HG02870 (cell line): Measurements from ENCODE around the gene CHRM4.

Experiments
- ATAC-seq: cut with Tn5 transposase; IDR thresholded peaks from one replicate; pipeline ENCODE4 v1.9.1; 2021; ENCODE audit warnings: mild to moderate bottlenecking, moderate library complexity; ENCODE audit not compliant: unreplicated experiment

Gene CHRM4

DNA sequence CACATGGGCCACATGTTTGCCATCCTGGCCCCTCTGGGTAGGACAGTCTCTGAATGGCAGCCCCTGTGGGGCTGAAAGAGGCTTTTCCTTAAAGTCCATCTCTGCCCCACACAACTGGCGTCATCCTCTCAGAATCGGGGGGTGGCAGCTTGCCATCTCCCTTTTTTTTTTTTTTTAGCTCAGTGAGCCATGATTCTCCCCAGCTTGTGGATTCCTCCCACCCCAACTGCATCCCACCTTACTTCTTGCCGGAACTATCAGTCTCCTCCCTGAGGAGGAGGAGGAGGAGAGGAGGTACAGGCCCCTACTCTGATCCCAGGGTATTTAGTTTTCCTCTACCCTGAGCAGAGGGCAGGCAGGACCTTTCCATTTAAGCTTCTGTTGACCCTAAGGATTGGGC lies 40.9 kb downstream of the CHRM4 start:
- no peak for ATAC-seq

DNA sequence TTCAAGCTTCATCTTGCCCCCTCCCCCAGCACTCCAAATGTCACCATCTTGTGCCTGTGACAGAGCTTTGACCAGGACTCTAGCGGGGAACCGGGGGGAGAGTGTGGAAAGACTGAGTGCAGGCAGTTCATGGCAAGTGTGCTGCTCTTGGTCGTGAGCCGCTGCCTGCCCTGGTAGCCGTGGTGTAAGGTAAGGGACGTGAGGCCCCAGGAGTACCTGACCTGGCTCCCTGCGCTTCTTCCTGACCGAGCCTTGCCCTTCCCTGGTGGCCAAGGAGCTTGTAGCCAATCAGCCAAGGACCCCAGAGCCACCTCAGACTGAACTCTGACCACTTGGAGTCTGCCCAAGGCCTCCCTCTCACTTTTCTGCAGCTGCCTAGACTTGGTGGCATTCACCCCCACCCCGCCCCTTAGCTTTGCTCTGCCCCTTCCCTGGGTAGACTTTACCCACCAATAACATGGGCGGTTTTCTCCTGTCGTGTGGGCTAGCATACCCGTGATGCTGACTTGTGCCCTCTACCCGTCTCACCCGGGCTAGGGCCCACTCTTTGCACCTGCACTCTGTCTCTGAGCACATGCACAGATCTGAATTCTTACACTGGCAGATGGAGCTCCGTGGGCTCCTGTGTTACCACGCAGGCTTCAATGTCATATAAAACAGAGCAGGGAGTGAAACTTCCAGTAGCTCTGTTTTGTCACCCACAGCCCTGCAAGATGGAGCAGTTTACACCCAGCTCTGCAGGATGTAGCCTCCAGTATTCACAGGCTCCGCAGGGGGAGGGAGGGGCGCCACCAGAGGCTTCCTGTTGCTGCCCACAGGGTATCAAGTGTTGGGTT lies 42.8 kb downstream of the CHRM4 start:
- no peak for ATAC-seq

DNA sequence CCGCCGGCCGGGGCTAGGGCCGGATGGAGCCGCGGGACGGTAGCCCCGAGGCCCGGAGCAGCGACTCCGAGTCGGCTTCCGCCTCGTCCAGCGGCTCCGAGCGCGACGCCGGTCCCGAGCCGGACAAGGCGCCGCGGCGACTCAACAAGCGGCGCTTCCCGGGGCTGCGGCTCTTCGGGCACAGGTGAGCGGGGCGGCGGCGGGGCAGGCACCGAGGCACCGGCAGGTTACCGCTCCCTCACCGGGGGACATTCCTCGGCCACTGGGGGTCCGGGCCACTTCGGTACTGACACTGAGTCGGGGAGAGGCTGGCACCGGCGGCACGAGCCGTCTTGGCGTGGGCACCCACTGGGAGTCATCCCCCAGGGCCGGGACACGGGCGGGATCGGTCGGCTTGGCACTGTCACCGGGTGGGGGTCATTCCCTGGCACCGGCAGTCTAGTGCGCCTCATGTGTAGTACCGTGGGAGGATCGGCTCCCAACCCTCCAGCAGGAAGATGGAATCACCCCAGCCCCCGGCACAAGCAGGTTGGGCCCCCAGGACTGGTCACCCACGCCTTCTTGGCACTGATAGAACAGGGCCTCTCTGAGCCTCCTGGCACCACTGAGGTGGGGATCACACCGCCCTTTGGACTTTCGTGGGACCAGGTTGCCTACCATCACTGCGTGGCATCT lies 43.8 kb downstream of the CHRM4 start:
- ATAC-seq: no peak

DNA sequence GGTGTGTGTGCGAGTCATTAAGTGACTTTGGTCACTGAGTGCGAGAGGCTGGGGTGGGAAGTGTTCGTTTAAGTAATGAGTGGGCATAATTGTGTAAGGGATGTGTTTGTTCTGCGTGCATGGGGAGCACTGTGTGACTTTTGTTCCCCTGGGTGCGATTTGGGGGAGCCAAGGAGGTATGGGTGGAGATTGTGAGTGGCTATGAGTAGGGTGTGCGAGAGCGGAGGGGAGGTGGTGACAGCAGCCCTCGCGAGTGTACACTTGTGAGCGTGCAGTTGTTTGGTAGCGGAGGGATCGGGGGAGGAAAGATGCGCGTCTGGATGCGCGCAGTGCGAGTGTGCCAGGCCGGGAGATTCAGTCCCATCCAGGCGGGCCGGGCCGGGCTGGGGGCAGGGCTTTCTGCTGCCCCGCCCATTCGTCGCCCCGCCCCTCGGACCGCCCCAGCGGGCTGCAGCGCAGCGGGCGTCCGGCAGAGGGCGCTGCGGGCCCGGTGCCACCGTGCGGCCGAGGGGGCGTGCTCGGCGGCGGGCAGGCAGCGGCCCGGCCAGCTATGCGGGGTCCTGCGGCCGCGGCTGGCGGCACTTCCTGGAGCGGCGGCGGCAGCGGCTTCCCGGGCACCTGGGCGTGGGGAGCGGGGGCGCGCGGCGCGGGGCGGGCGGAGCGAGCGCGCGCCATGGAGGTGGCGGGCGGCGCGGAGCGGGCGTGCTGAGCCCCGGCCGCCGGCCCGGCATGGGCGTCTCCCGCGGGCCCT lies 44.5 kb downstream of the CHRM4 start, which contains the start of gene DGKZ:
TSS of gene DGKZ (plus strand) at position 578 of the 751 bp plus-strand sequence. CDS start 197 bp downstream, outside the sequence.
- ATAC-seq: peak; percentile 45

DNA sequence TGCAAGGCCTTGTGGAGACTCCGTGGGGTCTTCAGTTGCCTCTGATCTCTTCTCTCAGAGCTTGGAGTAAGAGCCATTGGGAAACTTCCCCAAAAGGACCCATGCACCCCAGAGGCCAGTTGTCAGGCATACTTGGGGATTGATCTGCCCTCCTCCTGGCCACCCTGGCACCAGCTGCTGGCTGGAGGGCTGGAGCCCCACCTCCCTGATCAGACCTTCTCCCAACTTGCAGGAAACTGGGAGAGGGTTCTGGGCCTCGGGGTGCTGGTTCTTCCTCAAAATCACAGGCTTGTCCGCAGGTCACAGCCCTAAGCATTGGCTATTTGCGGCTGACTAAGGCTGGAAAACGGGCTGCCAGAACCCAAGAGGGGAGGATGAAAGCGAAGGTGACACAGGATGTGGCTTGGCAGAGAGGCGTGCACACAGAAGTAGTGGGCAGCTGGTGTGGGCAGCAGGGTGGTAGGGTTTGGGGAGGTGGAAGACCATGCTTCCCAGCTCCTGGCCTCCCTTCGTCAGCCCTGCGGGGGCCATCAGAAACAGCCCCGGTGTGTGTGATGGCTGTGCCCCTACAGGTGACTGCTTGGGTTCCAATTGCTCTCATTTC lies 45.6 kb downstream of the CHRM4 start:
- no peak for ATAC-seq

DNA sequence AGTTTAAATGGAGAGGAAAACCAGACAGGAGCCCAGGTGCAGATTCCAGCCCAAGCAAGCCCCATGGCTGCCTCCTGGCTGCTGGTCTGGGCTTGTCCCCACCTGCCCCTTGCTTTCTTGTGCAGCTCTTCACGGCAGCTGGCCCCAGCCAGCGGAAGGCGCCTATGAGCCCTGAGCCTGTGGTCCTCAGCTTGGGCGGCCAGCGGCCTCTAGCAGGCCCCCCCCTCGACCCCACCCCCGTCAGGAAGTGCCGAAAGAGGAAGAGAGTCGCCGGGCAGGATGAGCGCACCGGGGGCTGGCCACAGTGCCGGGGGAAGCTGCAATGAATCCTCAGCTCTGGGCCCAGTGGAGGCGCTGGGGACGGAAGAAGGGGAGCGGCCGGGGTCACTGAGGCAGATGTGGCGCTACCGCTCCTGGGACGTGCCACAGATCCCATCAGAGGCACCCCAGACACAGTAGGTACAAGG lies 46.4 kb downstream of the CHRM4 start:
- peak; percentile 24 for ATAC-seq

DNA sequence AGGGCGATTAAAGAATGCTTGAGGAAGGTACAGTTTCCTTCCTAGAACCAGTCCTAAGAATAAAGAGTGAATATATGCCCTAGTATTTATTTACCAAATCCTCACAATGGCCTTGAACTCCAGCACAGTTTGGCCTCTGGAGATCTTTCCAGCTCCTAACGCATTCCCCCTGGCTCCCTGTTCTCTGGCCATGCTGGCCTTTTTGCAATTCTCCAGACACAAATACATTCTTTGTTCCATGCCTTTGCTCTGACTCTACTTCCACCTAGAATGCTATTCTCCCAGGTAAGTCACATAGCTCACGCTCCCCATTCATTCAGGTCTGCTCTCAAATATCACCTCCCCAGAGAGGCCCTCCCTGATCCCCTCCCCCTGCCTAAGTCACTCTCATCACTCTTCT lies 48.1 kb downstream of the CHRM4 start:
- ATAC-seq: no peak

DNA sequence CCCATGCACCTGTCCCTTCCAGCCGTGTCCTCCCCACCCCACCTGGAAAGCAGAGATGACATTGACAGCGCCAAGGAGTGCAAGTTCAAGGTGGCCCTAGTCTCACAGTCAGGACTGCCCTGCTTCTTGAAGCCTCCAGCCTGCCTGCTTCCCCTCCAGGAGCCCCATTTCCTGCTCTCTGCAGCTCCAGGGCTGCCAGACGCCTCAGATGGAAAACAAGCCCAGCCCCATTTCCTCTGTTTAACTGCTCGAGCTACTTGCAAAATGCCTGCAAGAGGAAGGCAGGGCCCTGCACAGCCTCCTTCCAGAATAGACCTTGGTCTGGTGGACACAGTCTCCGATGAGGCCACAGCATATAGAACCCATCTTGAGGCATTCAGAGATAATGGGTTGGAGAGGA lies 49.3 kb downstream of the CHRM4 start:
- no peak for ATAC-seq

DNA sequence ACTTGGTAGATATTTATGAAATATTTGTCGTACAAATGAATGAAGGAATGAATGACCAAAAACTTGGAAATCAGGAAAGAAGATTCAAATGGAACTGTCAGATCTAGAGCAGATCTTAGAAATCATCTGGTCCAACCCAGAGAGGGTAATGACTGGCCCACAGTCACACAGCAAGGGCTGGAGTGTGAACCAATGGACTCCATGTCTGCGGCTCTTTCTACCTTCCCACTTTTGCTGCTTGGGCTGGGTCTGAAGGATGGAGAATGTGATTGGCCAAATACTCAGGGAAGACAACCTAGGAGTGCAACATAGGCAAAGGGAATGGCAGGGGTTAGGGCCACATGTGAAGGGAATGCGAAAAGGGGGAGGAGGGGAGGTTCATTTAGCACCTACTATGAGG lies 50.1 kb downstream of the CHRM4 start:
- no peak for ATAC-seq

DNA sequence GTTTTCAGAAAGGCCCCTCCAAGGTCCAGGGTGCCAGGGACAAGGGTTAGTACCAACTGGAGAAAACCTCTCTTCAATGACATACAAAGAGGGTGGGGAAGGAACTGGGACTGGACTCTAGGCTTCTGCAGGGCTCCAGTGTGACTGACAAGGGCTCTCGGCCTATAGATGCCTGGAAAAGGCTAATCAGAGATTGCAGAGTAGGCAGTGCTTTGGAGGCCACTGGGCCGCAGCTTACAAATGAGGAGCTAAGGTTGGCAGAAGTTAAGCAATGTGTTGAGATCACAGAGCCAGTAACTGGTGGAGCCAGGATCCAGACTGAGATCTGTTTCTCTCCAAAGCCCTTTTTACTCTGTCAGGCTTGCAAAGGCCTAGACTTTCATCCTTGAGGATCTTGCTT lies 51.8 kb downstream of the CHRM4 start:
- ATAC-seq: no peak

DNA sequence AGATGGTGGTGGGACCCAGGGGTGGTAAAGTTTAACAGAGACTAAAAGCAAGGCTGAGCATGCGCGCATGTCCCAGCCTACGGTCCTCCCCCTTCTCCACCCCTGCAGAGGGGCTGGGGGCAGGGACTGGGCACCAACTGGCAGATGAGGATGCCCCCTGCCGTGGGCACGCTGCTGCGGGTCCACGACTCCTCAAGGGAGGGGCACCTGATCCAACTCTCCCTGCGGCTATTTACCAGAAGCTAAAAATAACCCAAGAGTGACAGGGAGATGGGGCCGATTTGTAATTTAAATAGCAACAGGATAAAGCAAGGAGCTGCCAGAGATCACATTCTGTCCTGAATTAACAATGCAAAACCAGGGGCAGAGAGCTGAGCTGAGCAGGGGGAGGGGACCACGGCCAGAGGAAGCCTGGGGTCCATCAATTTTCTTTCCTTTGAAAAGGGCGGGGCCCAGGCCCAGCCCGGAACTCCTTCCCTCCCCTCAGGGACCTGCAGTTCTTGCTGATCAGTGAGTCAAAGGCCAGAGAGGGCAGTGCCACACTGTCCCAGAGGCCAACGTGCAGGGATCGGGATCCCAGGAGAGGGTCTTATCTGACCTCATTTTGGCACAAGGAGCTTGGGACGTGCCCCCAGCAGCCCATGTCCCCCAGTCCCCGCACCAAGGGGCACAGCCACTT lies 52.4 kb downstream of the CHRM4 start:
- no peak for ATAC-seq

DNA sequence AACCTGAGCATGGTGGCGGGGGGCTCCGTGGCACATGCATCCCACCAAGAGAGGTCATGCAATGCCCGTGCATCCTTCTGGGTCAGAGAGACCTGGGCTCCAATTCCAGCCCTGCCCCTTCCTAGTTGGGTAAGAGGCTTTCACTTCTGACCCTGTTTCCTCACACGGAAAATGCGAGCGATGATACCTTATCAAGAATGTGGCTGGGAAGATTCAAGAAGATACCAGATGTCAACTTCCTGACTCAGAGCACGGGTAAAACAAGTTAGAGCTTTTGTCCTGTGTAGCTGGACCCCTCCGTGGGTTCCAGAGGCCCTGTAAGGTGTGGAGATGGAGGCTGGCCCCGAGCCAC lies 53.0 kb downstream of the CHRM4 start:
- ATAC-seq: no peak

DNA sequence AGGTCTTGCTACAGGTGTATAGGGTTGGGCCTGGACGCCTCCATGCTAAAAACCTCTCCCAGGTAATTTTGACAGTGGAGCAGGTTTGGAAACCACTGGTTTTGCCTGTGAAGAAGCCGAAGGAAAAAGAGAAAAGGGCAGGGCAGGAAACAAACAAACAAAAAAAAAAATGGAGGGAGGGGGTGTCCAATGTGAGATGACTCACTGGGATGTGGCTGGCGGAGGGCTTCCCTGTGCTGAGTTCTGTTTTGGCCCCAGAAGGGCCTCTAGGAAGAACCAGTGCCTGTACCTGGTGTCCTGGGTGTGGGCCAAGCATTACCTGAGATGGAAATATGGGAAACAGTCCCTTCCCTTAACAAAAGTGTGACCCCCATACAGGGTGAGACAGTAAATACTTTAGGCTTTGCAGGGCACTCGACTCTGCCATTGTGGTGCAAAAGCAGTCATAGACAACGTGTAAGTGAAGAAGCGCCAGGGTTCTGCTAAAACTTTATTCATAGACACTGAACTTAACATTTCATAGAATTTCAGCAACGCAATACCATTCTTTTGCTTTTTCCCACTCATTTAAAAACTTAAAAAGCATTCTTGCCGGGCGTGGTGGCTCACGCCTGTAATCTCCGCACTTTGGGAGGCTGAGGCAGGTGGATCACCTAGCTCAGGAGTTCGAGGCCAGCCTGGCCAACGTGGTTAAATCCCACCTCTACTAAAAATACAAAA lies 53.8 kb downstream of the CHRM4 start:
- no peak for ATAC-seq

DNA sequence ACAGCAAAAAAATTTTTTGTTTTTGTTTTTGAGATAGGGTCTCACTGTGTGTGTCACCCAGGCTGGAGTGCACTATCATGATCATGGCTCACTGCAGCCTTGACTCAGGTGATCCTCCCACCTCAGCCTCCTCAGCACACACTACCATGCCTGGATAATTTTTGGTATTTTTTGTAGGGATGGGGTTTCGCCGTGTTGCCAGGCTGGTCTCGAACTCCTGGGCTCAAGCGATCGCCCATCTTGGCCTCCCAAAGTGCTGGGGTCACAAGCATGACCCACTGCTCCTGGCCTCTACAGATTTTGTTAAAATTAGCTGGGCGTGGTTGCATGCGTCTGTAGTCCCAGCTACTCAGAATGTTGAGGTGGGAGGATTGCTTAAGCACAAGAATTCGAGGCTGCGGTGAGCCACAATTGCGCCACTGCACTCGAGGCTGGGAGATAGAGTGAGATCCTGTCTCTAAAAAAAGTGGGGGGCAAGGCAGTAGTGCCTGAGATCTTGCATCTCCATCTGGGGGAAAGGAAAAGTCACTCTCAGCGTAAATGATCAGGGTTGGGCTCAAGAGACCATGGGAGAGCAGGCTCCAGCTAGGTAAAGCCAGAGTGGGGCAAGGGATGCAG lies 54.9 kb downstream of the CHRM4 start:
- ATAC-seq: no peak

DNA sequence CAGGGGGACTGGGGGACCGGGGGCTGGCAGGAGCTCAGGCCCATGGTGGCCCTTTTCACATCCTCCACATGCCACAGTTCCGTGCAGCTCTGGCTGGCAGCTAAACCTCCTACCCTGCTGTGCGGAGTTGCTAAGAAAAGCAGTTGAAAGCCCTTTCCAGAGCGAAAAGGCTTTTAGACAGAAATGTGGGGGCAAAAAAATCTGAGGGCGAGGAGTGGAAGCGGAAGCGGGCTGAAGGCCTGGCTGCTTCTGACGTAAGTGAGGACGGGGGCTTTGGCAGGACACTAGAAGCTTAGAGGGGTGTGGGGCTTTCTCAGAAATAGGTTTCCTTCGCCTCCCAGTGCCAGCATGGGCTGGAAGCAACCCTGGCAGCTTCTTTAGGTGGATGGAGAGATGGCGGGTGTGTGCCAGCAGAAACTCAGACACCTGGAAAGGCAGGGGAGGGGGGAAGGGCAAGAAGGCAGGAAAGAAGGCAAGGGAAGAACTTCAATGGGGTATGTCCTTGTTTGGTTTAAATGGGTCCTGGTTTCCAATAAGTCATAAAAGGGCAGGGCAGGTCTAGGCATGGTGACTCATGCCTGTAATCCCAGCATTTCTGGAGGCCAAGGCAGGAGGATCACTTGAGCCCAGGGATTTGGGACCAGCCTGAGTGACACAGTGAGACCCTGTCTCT lies 55.5 kb downstream of the CHRM4 start:
- ATAC-seq: no peak

DNA sequence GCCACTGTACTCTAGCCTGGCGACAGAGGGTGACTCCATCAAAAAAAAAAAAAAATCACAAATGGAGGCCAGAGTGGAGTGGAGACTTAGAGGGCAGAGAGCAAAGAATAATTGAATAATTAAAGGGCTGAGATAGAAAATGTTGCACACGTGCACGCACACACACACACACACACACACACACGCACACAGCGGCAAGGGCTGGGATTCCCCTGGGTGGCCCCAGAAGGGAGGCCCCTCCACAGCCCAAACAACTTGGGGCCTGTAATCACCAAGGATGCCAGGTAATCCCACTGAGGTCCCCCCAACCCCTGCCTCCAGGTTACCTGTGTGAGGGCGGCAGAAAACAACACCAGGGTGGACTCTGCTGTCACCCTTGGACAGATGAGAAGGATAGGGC lies 56.3 kb downstream of the CHRM4 start:
- ATAC-seq: no peak

DNA sequence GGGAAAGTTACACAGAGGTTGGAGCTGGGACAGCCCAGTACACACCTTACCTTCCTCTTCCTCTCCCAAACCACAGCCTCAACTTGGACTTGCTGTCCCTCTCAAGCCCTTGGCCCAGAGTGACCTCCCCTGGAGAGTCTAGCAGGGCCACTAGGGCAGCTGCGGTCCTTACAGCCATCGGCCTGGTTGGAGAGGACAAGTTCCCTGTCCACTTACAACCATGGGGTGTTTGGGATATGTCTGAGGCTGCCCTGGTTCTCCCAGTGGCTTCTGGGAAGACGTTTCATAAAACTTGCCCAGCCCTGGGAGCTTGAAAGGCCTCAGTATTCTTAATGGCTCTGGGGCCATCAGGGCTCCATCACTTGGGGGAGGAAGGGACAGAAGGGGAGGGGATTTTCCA lies 57.4 kb downstream of the CHRM4 start:
- no peak for ATAC-seq
